Ovary (tissue), 3 donors: ENCODE data around the gene GPD1L.

Experiments
- EP300 ChIP-seq: sonication (generic); formaldehyde crosslinking; IDR thresholded peaks from one replicate; pipeline ENCODE4 v1.6.1; 2017; ENCODE audit warnings: antibody characterized with exemption
- POLR2A ChIP-seq: fragments of 450-650 bp; IDR thresholded peaks from one replicate; pipeline ENCODE4 v1.6.1; 2017; ENCODE audit warnings: antibody characterized with exemption, mild to moderate bottlenecking, moderate library complexity
- TF ChIP-seq, protein P1 (sequence below), 3 donors: fragments of 450-650 bp in 2 of 3; fragments of 200-600 bp in 1 of 3; IDR thresholded peaks; one replicate each; pipeline versions ENCODE4 v1.5.1 to v1.8.0; 2016 to 2022; ENCODE audit warnings: antibody characterized with exemption in 3 of 3, mild to moderate bottlenecking in 1 of 3
- donor health status: DM: no; HTN: no; CAD: no.

DNA sequence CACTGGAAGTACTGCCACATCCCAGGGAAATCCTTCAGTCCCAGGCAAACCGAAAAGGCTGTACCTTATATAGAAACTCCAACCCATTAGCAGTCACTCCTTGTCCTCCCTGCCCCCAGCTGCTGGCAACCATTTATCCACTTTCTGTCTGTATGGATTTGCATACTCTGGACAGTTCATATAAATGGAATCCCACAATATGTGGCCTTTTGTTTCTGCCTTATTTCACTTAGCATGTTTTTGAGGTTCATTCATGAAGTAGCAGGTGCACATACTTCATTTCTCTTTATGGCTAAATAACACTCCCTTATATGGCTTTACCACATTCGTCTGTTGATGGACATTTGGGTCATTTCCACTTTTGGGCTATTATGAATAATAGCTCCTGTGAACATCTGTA is 80.5 kb downstream of the GPD1L start:
- TF ChIP-seq, protein P1, sequence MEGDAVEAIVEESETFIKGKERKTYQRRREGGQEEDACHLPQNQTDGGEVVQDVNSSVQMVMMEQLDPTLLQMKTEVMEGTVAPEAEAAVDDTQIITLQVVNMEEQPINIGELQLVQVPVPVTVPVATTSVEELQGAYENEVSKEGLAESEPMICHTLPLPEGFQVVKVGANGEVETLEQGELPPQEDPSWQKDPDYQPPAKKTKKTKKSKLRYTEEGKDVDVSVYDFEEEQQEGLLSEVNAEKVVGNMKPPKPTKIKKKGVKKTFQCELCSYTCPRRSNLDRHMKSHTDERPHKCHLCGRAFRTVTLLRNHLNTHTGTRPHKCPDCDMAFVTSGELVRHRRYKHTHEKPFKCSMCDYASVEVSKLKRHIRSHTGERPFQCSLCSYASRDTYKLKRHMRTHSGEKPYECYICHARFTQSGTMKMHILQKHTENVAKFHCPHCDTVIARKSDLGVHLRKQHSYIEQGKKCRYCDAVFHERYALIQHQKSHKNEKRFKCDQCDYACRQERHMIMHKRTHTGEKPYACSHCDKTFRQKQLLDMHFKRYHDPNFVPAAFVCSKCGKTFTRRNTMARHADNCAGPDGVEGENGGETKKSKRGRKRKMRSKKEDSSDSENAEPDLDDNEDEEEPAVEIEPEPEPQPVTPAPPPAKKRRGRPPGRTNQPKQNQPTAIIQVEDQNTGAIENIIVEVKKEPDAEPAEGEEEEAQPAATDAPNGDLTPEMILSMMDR (IDR thresholded peaks at IDR 0.05), result no peak
- no peak for TF ChIP-seq POLR2A
- TF ChIP-seq EP300, result no peak
